Naive thymus-derived CD8-positive, alpha-beta T cell (primary cell): ENCODE measurements around the gene FZD1. TPM values are rescaled to one million over a fixed set of nuclear protein-coding genes. Genes with fewer than 3 reads are reported as not detected.

Experiments used
- ATAC-seq, 2 donors: fragments of 150-1000 bp; cut with Tn5 transposase in 1 of 2; sonication (Bioruptor Pico), chemical (Tn5 transposase) in 1 of 2; 1 replicate in 1 of 2; 2 replicates in 1 of 2; pipeline ENCODE4 v1.10.0; 2021; ENCODE audit warnings: mild to moderate bottlenecking in 2 of 2, moderate library complexity in 2 of 2
- POLR2A ChIA-PET: fragments of 350-600 bp; sonication (Branson Sonifier 250); formaldehyde crosslinking; loops from one replicate; lab custom pipeline; 2021; ENCODE audit warnings: antibody characterized with exemption; lab: Charles Lee
- DNase-seq, 10 donors: peaks; one replicate each; pipeline versions ENCODE4 v3.0.0 to v3.0.0-alpha.2; 2020 to 2022
- H3K27ac Mint-ChIP-seq, 10 donors: one replicate each; pipeline ENCODE4 v1.8.0; 2020 to 2022; ENCODE audit warnings: mild to moderate bottlenecking in 10 of 10, mixed read lengths in 10 of 10, moderate library complexity in 4 of 10, inconsistent platforms in 1 of 10
- H3K27me3 Mint-ChIP-seq, 5 donors: one replicate each; pipeline ENCODE4 v1.8.0; 2021 to 2022; ENCODE audit warnings: mixed read lengths in 5 of 5
- H3K36me3 Mint-ChIP-seq, 3 donors: one replicate each; pipeline ENCODE4 v1.8.0; 2020 to 2022; ENCODE audit warnings: mixed read lengths in 3 of 3, mild to moderate bottlenecking in 2 of 3, inconsistent platforms in 1 of 3
- H3K4me1 Mint-ChIP-seq, 4 donors: one replicate each; pipeline ENCODE4 v1.8.0; 2021 to 2022; ENCODE audit warnings: mixed read lengths in 4 of 4
- H3K4me3 Mint-ChIP-seq, 10 donors: one replicate each; pipeline ENCODE4 v1.8.0; 2020 to 2022; ENCODE audit warnings: mild to moderate bottlenecking in 10 of 10, mixed read lengths in 10 of 10, moderate library complexity in 6 of 10, inconsistent platforms in 1 of 10
- H3K9me3 Mint-ChIP-seq, 9 donors: one replicate each; pipeline ENCODE4 v1.8.0; 2020 to 2022; ENCODE audit warnings: mixed read lengths in 9 of 9, mild to moderate bottlenecking in 3 of 9, inconsistent platforms in 1 of 9, moderate library complexity in 1 of 9
- polyA plus RNA-seq, 3 donors: library from polyadenylated mRNA; unstranded; fragments of 300-500 nt; fragmentation: Illumina TruSeq; gene quantifications; one replicate each; pipeline ENCODE4 v1.2.3, GENCODE V29; 2021
- total RNA-seq, 8 experiments: library from RNA in 2 of 8; stranded (reverse) in 2 of 8; gene quantifications; one replicate each; pipeline ENCODE4 v1.2.3 and lab custom pipeline; 2021 to 2026

FZD1 gene
- total and polyA plus RNA-seq, 5 experiments from 2014 or later: 0.07 TPM; not detected in 4

- Mint-ChIP-seq H3K36me3 (no peaks in the 10 kb centered on the region), H3K27ac (no peak overlapping the region), H3K27me3 (peaks cover 14 to 43% (median 25%) of the 10 kb centered on the region in 5 donors), H3K4me3 (peak overlapping the region in 4 of 10 donors; percentile 19 to 52 (median 40)), H3K4me1 (peaks cover 1 to 18% (median 9%) of the 10 kb centered on the region in 4 donors), H3K9me3 (no peaks in the 10 kb centered on the region)
- ATAC-seq: no peak
- DNase-seq: no peak
- POLR2A ChIA-PET: no interaction called here
Observed at GRCh38 chr7:91267171-91267955, 3.1 kb downstream of the FZD1 start.

GRCh38 chr7:91270372-91270771, 6.1 kb downstream of the FZD1 start:
- Mint-ChIP-seq H3K27ac (no peak overlapping the region), H3K4me3 (no peak overlapping the region), H3K27me3 (peaks cover 1 to 23% (median 13%) of the 10 kb centered on the region in 5 donors), H3K9me3 (no peaks in the 10 kb centered on the region), H3K4me1 (peaks cover 0 to 7% (median under 1%) of the 10 kb centered on the region in 4 donors), H3K36me3 (no peaks in the 10 kb centered on the region)
- no peak for ATAC-seq
- POLR2A ChIA-PET: no interaction called here
- DNase-seq: no peak

GRCh38 chr7:91276909-91277308, 12.7 kb downstream of the FZD1 start:
- DNase-seq (no peak), ATAC-seq (no peak)
- POLR2A ChIA-PET: no interaction called here
- Mint-ChIP-seq H3K4me1 (no peaks in the 10 kb centered on the region), H3K27ac (no peak overlapping the region), H3K36me3 (no peaks in the 10 kb centered on the region), H3K27me3 (peaks cover 0 to 8% (median 2%) of the 10 kb centered on the region in 5 donors), H3K9me3 (peaks cover 0 to under 1% (median 0%) of the 10 kb centered on the region in 9 donors), H3K4me3 (no peak overlapping the region)

GRCh38 chr7:91280185-91280584, 16.0 kb downstream of the FZD1 start:
- POLR2A ChIA-PET: no interaction called here
- H3K4me3 Mint-ChIP-seq: no peak overlapping the region
- no peaks in the 10 kb centered on the region for H3K36me3 Mint-ChIP-seq
- H3K27ac Mint-ChIP-seq: no peak overlapping the region
- DNase-seq (no peak), ATAC-seq (no peak)
- peaks cover 0 to 4% (median 0%) of the 10 kb centered on the region in 9 donors for H3K9me3 Mint-ChIP-seq
- no peaks in the 10 kb centered on the region for H3K4me1 Mint-ChIP-seq
- peaks cover 0 to 14% (median 6%) of the 10 kb centered on the region in 5 donors for H3K27me3 Mint-ChIP-seq

- Mint-ChIP-seq H3K27me3 (peaks cover 0 to 13% (median 6%) of the 10 kb centered on the region in 5 donors), H3K4me3 (no peak overlapping the region), H3K27ac (no peak overlapping the region), H3K36me3 (no peaks in the 10 kb centered on the region), H3K9me3 (peaks cover 0 to 4% (median 0%) of the 10 kb centered on the region in 9 donors), H3K4me1 (no peaks in the 10 kb centered on the region)
- DNase-seq (no peak), ATAC-seq (no peak)
- POLR2A ChIA-PET: no interaction called here
Observed at GRCh38 chr7:91280604-91281003, 16.4 kb downstream of the FZD1 start.

GRCh38 chr7:91285696-91286355, 21.6 kb downstream of the FZD1 start:
- DNase-seq: no peak
- Mint-ChIP-seq H3K4me3 (no peak overlapping the region), H3K27me3 (peaks cover 0 to 13% (median 1%) of the 10 kb centered on the region in 5 donors), H3K36me3 (no peaks in the 10 kb centered on the region), H3K9me3 (peaks cover 0 to 4% (median 0%) of the 10 kb centered on the region in 9 donors), H3K4me1 (no peaks in the 10 kb centered on the region), H3K27ac (no peak overlapping the region)
- ATAC-seq: no peak
- POLR2A ChIA-PET: no interaction called here

- DNase-seq: no peak
- Mint-ChIP-seq H3K4me1 (no peaks in the 10 kb centered on the region), H3K9me3 (peaks cover 0 to 4% (median 0%) of the 10 kb centered on the region in 9 donors), H3K27ac (no peak overlapping the region), H3K27me3 (peaks cover 0 to 13% (median 1%) of the 10 kb centered on the region in 5 donors), H3K36me3 (no peaks in the 10 kb centered on the region), H3K4me3 (no peak overlapping the region)
- POLR2A ChIA-PET: no interaction called here
- ATAC-seq: no peak
Observed at GRCh38 chr7:91286432-91286831, 22.2 kb downstream of the FZD1 start.

GRCh38 chr7:91287371-91288084, 23.3 kb downstream of the FZD1 start:
- Mint-ChIP-seq H3K9me3 (no peaks in the 10 kb centered on the region), H3K4me3 (no peak overlapping the region), H3K36me3 (no peaks in the 10 kb centered on the region), H3K27me3 (peaks cover 0 to 14% (median 4%) of the 10 kb centered on the region in 5 donors), H3K4me1 (no peaks in the 10 kb centered on the region), H3K27ac (no peak overlapping the region)
- DNase-seq: no peak
- POLR2A ChIA-PET: no interaction called here
- no peak for ATAC-seq

- no peak for ATAC-seq
- DNase-seq: no peak
- H3K9me3 Mint-ChIP-seq: no peaks in the 10 kb centered on the region
- H3K4me3 Mint-ChIP-seq: no peak overlapping the region
- H3K27ac Mint-ChIP-seq: no peak overlapping the region
- POLR2A ChIA-PET: no interaction called here
- H3K4me1 Mint-ChIP-seq: no peaks in the 10 kb centered on the region
- H3K36me3 Mint-ChIP-seq: no peaks in the 10 kb centered on the region
- H3K27me3 Mint-ChIP-seq: peaks cover 0 to 15% (median 4%) of the 10 kb centered on the region in 5 donors
Observed at GRCh38 chr7:91288208-91288824, 24.1 kb downstream of the FZD1 start.

- no peak for DNase-seq
- Mint-ChIP-seq H3K27me3 (peaks cover 0 to 19% (median 8%) of the 10 kb centered on the region in 5 donors), H3K36me3 (no peaks in the 10 kb centered on the region), H3K4me1 (no peaks in the 10 kb centered on the region), H3K4me3 (no peak overlapping the region), H3K9me3 (no peaks in the 10 kb centered on the region), H3K27ac (no peak overlapping the region)
- POLR2A ChIA-PET: no interaction called here
- ATAC-seq: no peak
Observed at GRCh38 chr7:91289633-91290254, 25.5 kb downstream of the FZD1 start.

GRCh38 chr7:91291302-91291701, 27.1 kb downstream of the FZD1 start:
- no peaks in the 10 kb centered on the region for H3K4me1 Mint-ChIP-seq
- no peaks in the 10 kb centered on the region for H3K36me3 Mint-ChIP-seq
- H3K9me3 Mint-ChIP-seq: no peaks in the 10 kb centered on the region
- no peak for DNase-seq
- POLR2A ChIA-PET: no interaction called here
- ATAC-seq: no peak
- H3K27me3 Mint-ChIP-seq: peaks cover 0 to 19% (median 7%) of the 10 kb centered on the region in 5 donors
- no peak overlapping the region for H3K4me3 Mint-ChIP-seq
- no peak overlapping the region for H3K27ac Mint-ChIP-seq

GRCh38 chr7:91291902-91292301, 27.7 kb downstream of the FZD1 start:
- Mint-ChIP-seq H3K27me3 (peaks cover 0 to 16% (median 7%) of the 10 kb centered on the region in 5 donors), H3K9me3 (no peaks in the 10 kb centered on the region), H3K36me3 (no peaks in the 10 kb centered on the region), H3K27ac (no peak overlapping the region), H3K4me3 (no peak overlapping the region), H3K4me1 (no peaks in the 10 kb centered on the region)
- DNase-seq (no peak), ATAC-seq (no peak)
- POLR2A ChIA-PET: no interaction called here
